PC-9 (cell line): ENCODE data around the gene HYAL1. TPM values are rescaled to one million over a fixed set of nuclear protein-coding genes. Genes with fewer than 3 reads are reported as not detected.

Experiments
- BruUV-seq: library from RNA; stranded (reverse); fragments of 400-500 nt; replicated peaks from 2 replicates; lab custom pipeline; 2021; lab: Mats Ljungman, UMichigan
- CTCF ChIA-PET: fragments of 300-600 bp; sonication (Branson Sonifier 250); formaldehyde crosslinking; loops from one replicate; lab custom pipeline; 2022; ENCODE audit warnings: antibody characterized with exemption; lab: Charles Lee
- POLR2A ChIA-PET: fragments of 300-600 bp; sonication (Branson Sonifier 250); formaldehyde crosslinking; loops from one replicate; lab custom pipeline; 2022; ENCODE audit warnings: antibody characterized with exemption; ENCODE audit not compliant: unreplicated experiment; lab: Charles Lee
- DNase-seq, 2 experiments: peaks; one replicate each; pipeline versions ENCODE4 v3.0.0 to v3.0.0-alpha.2; 2015 to 2022; ENCODE audit warnings: mixed read lengths in 1 of 2
- H2AFZ ChIP-seq: fragments of 200-600 bp; sonication (generic); 2 replicates; pipeline ENCODE4 v1.8.1; 2017; ENCODE audit warnings: antibody characterized with exemption
- H3F3A ChIP-seq: fragments of 200-600 bp; sonication (generic); 2 replicates; pipeline ENCODE4 v1.8.1; 2017; ENCODE audit warnings: antibody characterized with exemption, mild to moderate bottlenecking, low read depth; ENCODE audit not compliant: insufficient read depth
- H3K27ac ChIP-seq: fragments of 200-600 bp; sonication (generic); 2 replicates; pipeline ENCODE4 v1.6.1; 2016; ENCODE audit warnings: mixed run types
- H3K27me3 ChIP-seq: fragments of 200-600 bp; sonication (generic); 2 replicates; pipeline ENCODE4 v1.6.1; 2016; ENCODE audit warnings: low read depth, mixed run types; ENCODE audit not compliant: insufficient read depth
- H3K36me3 ChIP-seq: fragments of 200-600 bp; sonication (generic); 2 replicates; pipeline ENCODE4 v1.6.1; 2016; ENCODE audit warnings: low read depth, mixed run types
- H3K4me1 ChIP-seq: fragments of 200-600 bp; sonication (generic); replicated peaks from 2 replicates; pipeline ENCODE4 v1.6.1; 2016; ENCODE audit warnings: mixed run types; ENCODE audit not compliant: insufficient read depth
- H3K4me2 ChIP-seq: fragments of 200-600 bp; sonication (generic); 2 replicates; pipeline ENCODE4 v1.6.1; 2017; ENCODE audit warnings: mixed run types
- H3K4me3 ChIP-seq: fragments of 200-600 bp; sonication (generic); 2 replicates; pipeline ENCODE4 v1.6.1; 2016; ENCODE audit warnings: mixed run types
- H3K79me2 ChIP-seq: fragments of 200-600 bp; sonication (generic); 2 replicates; pipeline ENCODE4 v1.6.1; 2017; ENCODE audit warnings: low read depth, mixed run types
- H3K9me2 ChIP-seq: fragments of 200-600 bp; sonication (generic); 2 replicates; pipeline ENCODE4 v1.8.1; 2017; ENCODE audit warnings: mild to moderate bottlenecking; ENCODE audit not compliant: insufficient read depth
- H3K9me3 ChIP-seq: fragments of 200-600 bp; sonication (generic); 2 replicates; pipeline ENCODE4 v1.8.1; 2016; ENCODE audit warnings: low read depth; ENCODE audit not compliant: insufficient read depth
- H4K20me1 ChIP-seq: fragments of 200-600 bp; sonication (generic); 2 replicates; pipeline ENCODE4 v1.8.1; 2017; ENCODE audit not compliant: insufficient read depth
- EZH2 ChIP-seq: fragments of 200-600 bp; sonication (generic); IDR thresholded peaks from 2 replicates; pipeline ENCODE4 v1.8.0; 2017; ENCODE audit warnings: antibody characterized with exemption, low read depth
- intact Hi-C: fragments of 100-400 bp; cut with micrococcal nuclease; formaldehyde crosslinking; loops from one replicate; pipeline ENCODE4 v1.10.0; 2022; ENCODE audit not compliant: unreplicated experiment
- total RNA-seq: library from RNA; stranded (reverse); gene quantifications from 2 replicates; pipeline ENCODE4 v1.2.3, GENCODE V29; 2021
- TF ChIP-seq, protein P1 (sequence below): fragments of 200-600 bp; sonication (generic); conservative IDR thresholded peaks from 2 replicates; pipeline ENCODE4 v1.6.1; 2017; ENCODE audit warnings: mixed run types, antibody characterized with exemption, mild to moderate bottlenecking, moderate library complexity

HYAL1 gene
- total RNA-seq, 1 experiment from 2014 or later = 1.9 TPM

GRCh38 chr3:50340147-50340447 lies 36.7 kb upstream of the HYAL1 start:
- Histone ChIP-seq H4K20me1 (no peaks in the 10 kb centered on the region), H2AFZ (no peak overlapping the region), H3F3A (peaks cover 30% of the 10 kb centered on the region; the same call in 1 of the 2 replicates), H3K9me3 (no peaks in the 10 kb centered on the region), H3K9me2 (no peaks in the 10 kb centered on the region), H3K27ac (no peak overlapping the region), H3K27me3 (no peaks in the 10 kb centered on the region), H3K4me1 (peaks cover 19% of the 10 kb centered on the region), H3K4me2 (no peak overlapping the region), H3K36me3 (no peaks in the 10 kb centered on the region), H3K79me2 (peaks cover 20% of the 10 kb centered on the region), H3K4me3 (no peak overlapping the region)
- TF ChIP-seq EZH2 = no peak
- TF ChIP-seq, protein P1, sequence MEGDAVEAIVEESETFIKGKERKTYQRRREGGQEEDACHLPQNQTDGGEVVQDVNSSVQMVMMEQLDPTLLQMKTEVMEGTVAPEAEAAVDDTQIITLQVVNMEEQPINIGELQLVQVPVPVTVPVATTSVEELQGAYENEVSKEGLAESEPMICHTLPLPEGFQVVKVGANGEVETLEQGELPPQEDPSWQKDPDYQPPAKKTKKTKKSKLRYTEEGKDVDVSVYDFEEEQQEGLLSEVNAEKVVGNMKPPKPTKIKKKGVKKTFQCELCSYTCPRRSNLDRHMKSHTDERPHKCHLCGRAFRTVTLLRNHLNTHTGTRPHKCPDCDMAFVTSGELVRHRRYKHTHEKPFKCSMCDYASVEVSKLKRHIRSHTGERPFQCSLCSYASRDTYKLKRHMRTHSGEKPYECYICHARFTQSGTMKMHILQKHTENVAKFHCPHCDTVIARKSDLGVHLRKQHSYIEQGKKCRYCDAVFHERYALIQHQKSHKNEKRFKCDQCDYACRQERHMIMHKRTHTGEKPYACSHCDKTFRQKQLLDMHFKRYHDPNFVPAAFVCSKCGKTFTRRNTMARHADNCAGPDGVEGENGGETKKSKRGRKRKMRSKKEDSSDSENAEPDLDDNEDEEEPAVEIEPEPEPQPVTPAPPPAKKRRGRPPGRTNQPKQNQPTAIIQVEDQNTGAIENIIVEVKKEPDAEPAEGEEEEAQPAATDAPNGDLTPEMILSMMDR = no peak
- ChIA-PET CTCF (no interaction called here), POLR2A (interaction anchor here (0.8 kb wide), 1 partner anchor 106 kb away, joined by 3 read pairs; no protein-coding TSS in a partner anchor)
- intact Hi-C loops = no loop called here
- DNase-seq = no peak
- BruUV-seq = no TSS peak

DNA sequence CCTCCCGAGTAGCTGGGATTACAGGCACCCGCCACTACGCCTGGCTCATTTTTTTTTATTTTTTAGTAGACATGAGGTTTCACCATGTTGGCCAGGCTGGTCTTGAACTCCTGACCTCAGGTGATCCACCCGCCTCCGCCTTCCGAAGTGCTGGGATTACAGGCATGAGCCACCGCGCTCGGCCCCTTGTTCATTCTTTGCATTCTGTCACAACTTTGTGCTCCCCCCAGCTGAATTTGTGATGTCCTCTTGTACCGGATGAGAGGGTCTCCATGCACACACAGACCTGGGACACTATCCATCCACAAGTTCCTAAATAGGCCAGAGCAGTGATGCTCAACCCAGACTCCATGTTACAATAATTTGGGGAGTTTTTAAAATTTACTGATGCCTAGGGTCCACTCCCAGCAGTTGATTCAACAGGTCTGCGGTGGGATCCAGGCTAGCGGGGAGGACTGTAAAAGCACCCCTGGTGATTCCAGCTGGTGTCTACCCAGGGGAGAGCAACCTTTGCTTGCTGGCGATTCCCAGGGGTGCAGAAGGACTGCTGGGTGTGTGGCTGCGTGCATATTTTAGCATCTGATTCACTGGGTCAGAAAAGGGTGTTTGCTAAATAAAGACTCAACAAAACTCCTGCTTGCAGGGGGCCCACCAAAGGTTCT lies 36.2 kb upstream of the HYAL1 start:
- Histone ChIP-seq H3K4me3 (no peak overlapping the region), H3K27ac (no peak overlapping the region), H3K79me2 (peaks cover 25% of the 10 kb centered on the region), H2AFZ (no peak overlapping the region), H3K36me3 (no peaks in the 10 kb centered on the region), H4K20me1 (no peaks in the 10 kb centered on the region), H3K4me1 (peaks cover 24% of the 10 kb centered on the region), H3K4me2 (no peak overlapping the region), H3K9me2 (no peaks in the 10 kb centered on the region), H3K9me3 (no peaks in the 10 kb centered on the region), H3K27me3 (no peaks in the 10 kb centered on the region), H3F3A (peaks cover 35% of the 10 kb centered on the region; the same call in 1 of the 2 replicates)
- no peak for DNase-seq
- POLR2A ChIA-PET = no interaction called here
- TF ChIP-seq, protein P1 = no peak
- TF ChIP-seq EZH2 = no peak
- intact Hi-C loops = loop anchor here (5.0 kb wide), 2 partner anchors 72 to 112 kb away; partner anchors contain the start of gene SEMA3B
- BruUV-seq = no TSS peak
- CTCF ChIA-PET = no interaction called here

DNA sequence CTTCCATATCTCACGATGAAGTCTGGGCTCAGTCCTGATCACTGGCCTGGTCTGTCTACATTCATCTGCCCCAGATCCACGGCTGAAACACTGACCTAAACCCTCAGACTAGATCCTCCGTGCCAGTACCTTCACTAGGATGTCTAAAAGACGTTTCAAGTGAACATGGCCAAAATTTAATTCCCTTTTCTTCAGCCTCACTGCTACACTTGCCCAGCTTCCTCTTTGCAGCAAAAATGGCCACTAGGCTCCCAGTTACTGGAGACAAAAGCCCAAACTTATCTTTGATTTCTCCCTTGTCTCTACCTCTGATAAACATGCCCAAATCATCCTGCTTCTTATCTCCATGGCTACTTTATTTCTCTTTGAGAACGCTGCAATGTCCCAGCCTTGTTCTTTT lies 35.6 kb upstream of the HYAL1 start:
- BruUV-seq = no TSS peak
- CTCF ChIA-PET = interaction anchor here (0.7 kb wide), 1 partner anchor 54 kb away, joined by 10 read pairs; no protein-coding TSS in a partner anchor
- H3K9me2 ChIP-seq = no peaks in the 10 kb centered on the region
- no peak overlapping the region for H2AFZ ChIP-seq
- H4K20me1 ChIP-seq = no peaks in the 10 kb centered on the region
- H3K9me3 ChIP-seq = no peaks in the 10 kb centered on the region
- peak overlapping the region; percentile 73 for H3K4me2 ChIP-seq
- no peak overlapping the region for H3K4me3 ChIP-seq
- no peaks in the 10 kb centered on the region for H3K36me3 ChIP-seq
- intact Hi-C loops = loop anchor here (5.0 kb wide), 2 partner anchors 72 to 112 kb away; partner anchors contain the start of gene SEMA3B
- peaks cover 25% of the 10 kb centered on the region for H3K4me1 ChIP-seq
- H3K27me3 ChIP-seq = no peaks in the 10 kb centered on the region
- peaks cover 32% of the 10 kb centered on the region for H3K79me2 ChIP-seq
- DNase-seq = no peak
- H3F3A ChIP-seq = peaks cover 37% of the 10 kb centered on the region; the same call in 1 of the 2 replicates
- POLR2A ChIA-PET = no interaction called here
- TF ChIP-seq, protein P1 = no peak
- TF ChIP-seq EZH2 = no peak
- H3K27ac ChIP-seq = no peak overlapping the region
